ENCODE data around the gene ABCB9.

GRCh38 chr12:122980183-122981035 is 14.1 kb upstream of the ABCB9 start, which contains the start of gene ARL6IP4:
- TF ChIP-seq, protein P1, sequence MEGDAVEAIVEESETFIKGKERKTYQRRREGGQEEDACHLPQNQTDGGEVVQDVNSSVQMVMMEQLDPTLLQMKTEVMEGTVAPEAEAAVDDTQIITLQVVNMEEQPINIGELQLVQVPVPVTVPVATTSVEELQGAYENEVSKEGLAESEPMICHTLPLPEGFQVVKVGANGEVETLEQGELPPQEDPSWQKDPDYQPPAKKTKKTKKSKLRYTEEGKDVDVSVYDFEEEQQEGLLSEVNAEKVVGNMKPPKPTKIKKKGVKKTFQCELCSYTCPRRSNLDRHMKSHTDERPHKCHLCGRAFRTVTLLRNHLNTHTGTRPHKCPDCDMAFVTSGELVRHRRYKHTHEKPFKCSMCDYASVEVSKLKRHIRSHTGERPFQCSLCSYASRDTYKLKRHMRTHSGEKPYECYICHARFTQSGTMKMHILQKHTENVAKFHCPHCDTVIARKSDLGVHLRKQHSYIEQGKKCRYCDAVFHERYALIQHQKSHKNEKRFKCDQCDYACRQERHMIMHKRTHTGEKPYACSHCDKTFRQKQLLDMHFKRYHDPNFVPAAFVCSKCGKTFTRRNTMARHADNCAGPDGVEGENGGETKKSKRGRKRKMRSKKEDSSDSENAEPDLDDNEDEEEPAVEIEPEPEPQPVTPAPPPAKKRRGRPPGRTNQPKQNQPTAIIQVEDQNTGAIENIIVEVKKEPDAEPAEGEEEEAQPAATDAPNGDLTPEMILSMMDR (IDR thresholded peaks at IDR 0.05), result peak in 1 of 5 experiments; percentile 7
- peak; percentile 41 for TF ChIP-seq POLR2A (IDR thresholded peaks at IDR 0.05)
